Globus pallidus (tissue), 1 donor: Measurements from ENCODE around the gene ADORA1.
A peak's percentile ranks its signal among the peaks of the same experiment; 100 is the strongest.

Experiments used
- DNase-seq: peaks from one replicate; pipeline ENCODE4 v3.0.0-alpha.2; 2015; ENCODE audit warnings: low spot score

ADORA1 gene

GRCh38 chr1:203158423-203158822 is 30.9 kb downstream of the ADORA1 start:
- no peak for DNase-seq

GRCh38 chr1:203158960-203159665 is 31.6 kb downstream of the ADORA1 start:
- DNase-seq = no peak

- DNase-seq = no peak
Observed at GRCh38 chr1:203159844-203160243, 32.3 kb downstream of the ADORA1 start.

GRCh38 chr1:203161175-203161574 is 33.6 kb downstream of the ADORA1 start:
- DNase-seq = no peak

- no peak for DNase-seq
Observed at GRCh38 chr1:203161703-203162102, 34.2 kb downstream of the ADORA1 start.

GRCh38 chr1:203162403-203162802 is 34.9 kb downstream of the ADORA1 start:
- DNase-seq = no peak

- DNase-seq = peak; percentile 76
Observed at GRCh38 chr1:203163891-203164635, 36.5 kb downstream of the ADORA1 start.

- no peak for DNase-seq
Observed at GRCh38 chr1:203165101-203165799, 37.7 kb downstream of the ADORA1 start.

- DNase-seq = no peak
Observed at GRCh38 chr1:203165800-203166161, 38.3 kb downstream of the ADORA1 start.

- DNase-seq = no peak
Observed at GRCh38 chr1:203166192-203166940, 38.8 kb downstream of the ADORA1 start.

- DNase-seq = no peak
Observed at GRCh38 chr1:203167026-203167912, 39.7 kb downstream of the ADORA1 start.

GRCh38 chr1:203167913-203168200 is 40.3 kb downstream of the ADORA1 start:
- no peak for DNase-seq

- DNase-seq = no peak
Observed at GRCh38 chr1:203168256-203168786, 40.8 kb downstream of the ADORA1 start.

GRCh38 chr1:203168991-203169390 is 41.5 kb downstream of the ADORA1 start:
- DNase-seq = no peak

- DNase-seq = no peak
Observed at GRCh38 chr1:203169770-203170520, 42.4 kb downstream of the ADORA1 start.

GRCh38 chr1:203170625-203171330 is 43.3 kb downstream of the ADORA1 start:
- DNase-seq = no peak

GRCh38 chr1:203171341-203172183 is 44.0 kb downstream of the ADORA1 start:
- DNase-seq = no peak

GRCh38 chr1:203172184-203173010 is 44.9 kb downstream of the ADORA1 start:
- peak; percentile 75 for DNase-seq
